ENCODE data around the gene CCDC57. TPM values are rescaled to one million over a fixed set of nuclear protein-coding genes. Genes with fewer than 3 reads are reported as not detected.
A peak's percentile ranks its signal among the peaks of the same experiment; 100 is the strongest.

The CCDC57 gene
- polyA plus RNA-seq, 3 donors, result 17.1 to 43.8 (median 20.1) TPM

DNA sequence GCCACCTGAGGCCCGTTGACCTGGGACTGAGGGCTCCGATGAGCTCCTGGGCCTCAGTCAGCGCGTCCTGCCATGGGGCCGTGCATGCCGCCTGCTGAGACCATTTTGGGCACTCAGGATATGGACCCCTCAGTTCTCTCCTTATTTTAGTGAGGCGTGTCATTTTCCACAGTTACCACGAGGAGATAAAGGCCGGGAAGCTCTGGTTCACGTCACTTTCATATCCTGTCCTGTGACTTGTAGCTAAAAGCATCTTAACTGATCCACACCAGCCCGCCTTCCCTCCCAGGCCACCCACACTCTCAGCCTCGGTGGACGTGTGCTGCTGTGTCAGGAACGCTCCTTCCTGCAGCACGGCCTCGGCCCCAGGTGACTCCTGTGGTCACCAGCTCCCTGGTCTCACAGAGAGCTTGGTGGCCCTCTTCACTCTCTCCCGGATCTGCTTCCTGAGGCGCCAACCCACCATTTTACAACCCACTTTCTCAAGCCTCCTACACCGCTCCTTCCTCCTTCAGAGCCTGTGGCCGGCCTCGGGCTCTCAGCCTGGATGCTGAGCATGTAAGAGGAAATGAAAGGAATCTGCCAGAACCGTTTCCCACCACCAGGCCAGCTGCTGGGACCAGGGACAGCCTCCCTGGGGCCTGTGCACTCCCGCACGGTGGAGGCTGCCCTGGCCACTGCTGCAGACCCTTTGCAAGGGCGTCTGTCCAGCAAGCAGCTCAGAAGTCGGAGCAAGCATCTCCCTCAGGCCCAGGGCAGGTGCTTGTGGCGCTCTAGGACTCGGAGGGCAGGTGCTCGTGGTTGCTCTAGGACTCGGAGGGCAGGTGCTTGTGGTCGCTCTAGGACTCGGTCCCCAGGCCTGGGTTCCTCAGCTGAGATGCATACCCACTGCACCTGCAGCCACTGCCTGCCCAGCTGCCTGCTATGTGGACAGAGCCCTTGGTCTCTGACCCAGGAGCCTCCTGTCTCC, 90.7 kb downstream of the CCDC57 start:
- H3K4me3 ChIP-seq (replicated peaks in 1 of 3; ENCODE audit: low read depth in 2 of 3, low read length in 3 of 3), result no peak overlapping the region
- H3K79me2 ChIP-seq (ENCODE audit: insufficient read depth, low read length), result no peaks in the 10 kb centered on the region
- WGBS (ENCODE audit: insufficient coverage), result 63% methylated on average over 24 of the region's 32 CpGs
- H3K36me3 ChIP-seq (replicated peaks in 1 of 2; ENCODE audit: control insufficient read depth in 1 of 2, insufficient read depth in 2 of 2, low read length in 2 of 2), result no peaks in the 10 kb centered on the region
- no peak overlapping the region for H3K4me2 ChIP-seq (replicated peaks; ENCODE audit: extremely low read depth, low read length, poor library complexity, severe bottlenecking)
- Mint-ChIP-seq H3K36me3 (peaks cover 15 to 17% of the 10 kb centered on the region in 2 donors), H3K4me3 (no peak overlapping the region), H3K4me1 (peaks cover 7% of the 10 kb centered on the region), H3K9me3 (peaks cover 0 to 2% (median 0%) of the 10 kb centered on the region in 7 donors), H3K27ac (no peak overlapping the region), H3K27me3 (ENCODE audit: low read depth in 3 of 3) (peaks cover 0 to 2% (median 0%) of the 10 kb centered on the region in 3 donors)
- intact Hi-C loops (cut with micrococcal nuclease), result no loop called here
- TF ChIP-seq, protein P1, sequence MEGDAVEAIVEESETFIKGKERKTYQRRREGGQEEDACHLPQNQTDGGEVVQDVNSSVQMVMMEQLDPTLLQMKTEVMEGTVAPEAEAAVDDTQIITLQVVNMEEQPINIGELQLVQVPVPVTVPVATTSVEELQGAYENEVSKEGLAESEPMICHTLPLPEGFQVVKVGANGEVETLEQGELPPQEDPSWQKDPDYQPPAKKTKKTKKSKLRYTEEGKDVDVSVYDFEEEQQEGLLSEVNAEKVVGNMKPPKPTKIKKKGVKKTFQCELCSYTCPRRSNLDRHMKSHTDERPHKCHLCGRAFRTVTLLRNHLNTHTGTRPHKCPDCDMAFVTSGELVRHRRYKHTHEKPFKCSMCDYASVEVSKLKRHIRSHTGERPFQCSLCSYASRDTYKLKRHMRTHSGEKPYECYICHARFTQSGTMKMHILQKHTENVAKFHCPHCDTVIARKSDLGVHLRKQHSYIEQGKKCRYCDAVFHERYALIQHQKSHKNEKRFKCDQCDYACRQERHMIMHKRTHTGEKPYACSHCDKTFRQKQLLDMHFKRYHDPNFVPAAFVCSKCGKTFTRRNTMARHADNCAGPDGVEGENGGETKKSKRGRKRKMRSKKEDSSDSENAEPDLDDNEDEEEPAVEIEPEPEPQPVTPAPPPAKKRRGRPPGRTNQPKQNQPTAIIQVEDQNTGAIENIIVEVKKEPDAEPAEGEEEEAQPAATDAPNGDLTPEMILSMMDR (IDR thresholded peaks at IDR 0.05), result no peak
- H4K20me1 ChIP-seq (ENCODE audit: insufficient read depth, low read length), result no peaks in the 10 kb centered on the region
- no peak overlapping the region for H2AFZ ChIP-seq (ENCODE audit: insufficient read depth, low read depth, low read length, poor library complexity, severe bottlenecking)
- H3K27me3 ChIP-seq (ENCODE audit: control insufficient read depth in 2 of 2, insufficient read depth in 2 of 2, low read length in 2 of 2), result no peaks in the 10 kb centered on the region
- H3K9me3 ChIP-seq (replicated peaks in 1 of 2; ENCODE audit: control insufficient read depth in 1 of 2, insufficient read depth in 1 of 2, low read length in 2 of 2), result no peaks in the 10 kb centered on the region
- no peak overlapping the region for H3K27ac ChIP-seq (ENCODE audit: low read depth in 1 of 2, low read length in 2 of 2)
- no peak overlapping the region for H3K9ac ChIP-seq (ENCODE audit: insufficient read depth, low read length, poor library complexity, severe bottlenecking)
- peaks cover 4 to 7% of the 10 kb centered on the region in 2 donors for H3K4me1 ChIP-seq (ENCODE audit: control insufficient read depth in 1 of 2, insufficient read depth in 2 of 2, low read length in 2 of 2)
- DNase-seq, result no peak

GRCh38 chr17:82121246-82121645, 91.4 kb downstream of the CCDC57 start:
- Histone ChIP-seq H3K79me2 (ENCODE audit: insufficient read depth, low read length) (no peaks in the 10 kb centered on the region), H3K36me3 (replicated peaks in 1 of 2; ENCODE audit: control insufficient read depth in 1 of 2, insufficient read depth in 2 of 2, low read length in 2 of 2) (no peaks in the 10 kb centered on the region), H3K27ac (ENCODE audit: low read depth in 1 of 2, low read length in 2 of 2) (no peak overlapping the region), H3K9me3 (replicated peaks in 1 of 2; ENCODE audit: control insufficient read depth in 1 of 2, insufficient read depth in 1 of 2, low read length in 2 of 2) (no peaks in the 10 kb centered on the region), H3K4me2 (replicated peaks; ENCODE audit: extremely low read depth, low read length, poor library complexity, severe bottlenecking) (no peak overlapping the region), H3K4me1 (ENCODE audit: control insufficient read depth in 1 of 2, insufficient read depth in 2 of 2, low read length in 2 of 2) (peaks cover 4 to 7% of the 10 kb centered on the region in 2 donors), H3K4me3 (replicated peaks in 1 of 3; ENCODE audit: low read depth in 2 of 3, low read length in 3 of 3) (no peak overlapping the region), H4K20me1 (ENCODE audit: insufficient read depth, low read length) (no peaks in the 10 kb centered on the region), H2AFZ (ENCODE audit: insufficient read depth, low read depth, low read length, poor library complexity, severe bottlenecking) (no peak overlapping the region), H3K27me3 (ENCODE audit: control insufficient read depth in 2 of 2, insufficient read depth in 2 of 2, low read length in 2 of 2) (no peaks in the 10 kb centered on the region), H3K9ac (ENCODE audit: insufficient read depth, low read length, poor library complexity, severe bottlenecking) (no peak overlapping the region)
- TF ChIP-seq, protein P1 (IDR thresholded peaks at IDR 0.05), result no peak
- intact Hi-C loops (cut with micrococcal nuclease), result no loop called here
- WGBS (ENCODE audit: insufficient coverage), result 96% methylated on average over 4 of the region's 4 CpGs
- Mint-ChIP-seq H3K9me3 (peaks cover 0 to 2% (median 0%) of the 10 kb centered on the region in 7 donors), H3K27me3 (ENCODE audit: low read depth in 3 of 3) (peaks cover 0 to 2% (median 0%) of the 10 kb centered on the region in 3 donors), H3K4me1 (peaks cover 7% of the 10 kb centered on the region), H3K4me3 (no peak overlapping the region), H3K36me3 (peaks cover 10 to 17% of the 10 kb centered on the region in 2 donors), H3K27ac (peak overlapping the region in 1 of 7 donors; percentile 51)
- DNase-seq, result no peak

All from CD14-positive monocyte (primary cell).